Measurements from ENCODE around the gene RASGRP1.
A peak's percentile ranks its signal among the peaks of the same experiment; 100 is the strongest.

Gene RASGRP1

DNA sequence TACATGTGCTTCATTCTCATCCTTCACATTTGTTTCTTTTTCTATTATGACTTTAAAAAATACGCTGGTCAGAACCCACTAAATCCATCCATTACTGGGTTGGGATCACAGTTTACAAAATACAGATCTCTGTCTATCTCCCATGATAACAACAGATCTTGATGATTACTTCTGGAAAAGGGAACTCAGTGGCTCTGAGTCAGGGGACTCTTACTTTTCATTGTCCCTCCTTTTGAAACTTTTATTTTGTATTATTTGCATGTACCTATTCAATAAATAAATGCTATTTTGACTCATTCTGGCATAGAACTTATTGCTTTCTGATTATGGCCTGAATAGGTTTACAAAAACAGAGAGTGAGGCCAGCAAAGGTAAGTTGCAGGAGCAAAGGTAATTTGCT lies 11.6 kb upstream of the RASGRP1 start:
- DNase-seq (ENCODE audit: low read depth in 2 of 3, low spot score in 2 of 3) = no peak

DNA sequence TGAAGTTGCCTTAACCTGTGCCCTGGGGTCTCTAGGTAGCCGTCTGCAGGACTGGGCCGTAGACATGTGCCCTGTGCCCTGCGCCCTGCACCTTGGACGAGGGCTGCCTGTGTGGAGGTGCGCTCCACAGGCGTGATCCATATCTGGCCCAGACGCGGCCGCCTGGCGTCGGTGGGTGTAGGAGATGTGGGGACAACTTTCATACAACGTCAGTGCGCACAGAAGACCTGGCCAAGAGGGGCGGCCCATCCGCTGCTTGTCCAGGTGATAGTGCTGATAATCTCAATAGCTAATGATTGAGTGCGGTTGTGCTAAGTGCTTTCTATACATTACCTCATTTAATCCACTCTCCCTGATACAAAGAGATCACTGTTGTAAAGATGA lies 665 bp upstream of the RASGRP1 start:
- no peak for DNase-seq (ENCODE audit: low read depth in 2 of 3, low spot score in 2 of 3)

DNA sequence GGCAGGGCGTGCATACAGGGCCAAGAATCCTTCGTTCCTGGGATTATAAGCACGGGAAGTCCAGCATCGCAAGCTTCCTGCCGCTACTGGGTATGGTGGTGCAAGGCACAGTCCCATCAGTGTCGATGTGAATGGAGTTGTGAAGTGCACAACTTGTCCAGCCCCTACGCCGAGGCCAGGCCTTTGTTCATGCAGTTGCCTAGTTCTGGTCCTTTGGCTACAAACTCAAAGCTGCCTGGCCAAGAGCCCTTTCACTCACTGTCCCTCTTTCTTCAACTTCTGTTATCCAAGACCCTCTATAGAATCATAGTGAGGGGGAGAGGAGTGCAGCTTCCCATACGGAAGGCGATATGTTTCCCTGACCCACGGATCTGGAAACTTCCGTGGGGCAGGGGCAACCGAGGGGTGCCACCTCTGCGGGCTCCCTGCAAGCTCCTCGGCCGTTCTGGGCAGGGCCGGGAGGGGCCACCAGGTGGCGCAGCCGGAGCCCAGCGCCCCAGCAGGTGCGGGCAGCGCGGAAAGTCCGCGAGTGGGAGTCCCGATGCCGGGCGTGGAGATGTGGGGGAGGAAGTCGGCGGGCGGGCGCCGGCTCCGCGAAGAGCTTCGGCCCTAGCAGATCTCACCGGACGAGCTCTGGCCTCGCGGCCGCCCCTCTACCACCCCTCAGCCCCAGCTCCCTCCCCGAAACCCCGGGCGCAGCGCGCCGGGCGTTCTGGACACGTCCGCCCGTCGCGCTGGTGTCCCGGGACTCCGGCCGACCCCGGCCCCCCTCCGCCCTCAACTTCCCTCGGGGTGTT lies 693 bp downstream of the RASGRP1 start:
- peak; percentile 76 to 81 (median 79) for DNase-seq (ENCODE audit: low read depth in 2 of 3, low spot score in 2 of 3)

DNA sequence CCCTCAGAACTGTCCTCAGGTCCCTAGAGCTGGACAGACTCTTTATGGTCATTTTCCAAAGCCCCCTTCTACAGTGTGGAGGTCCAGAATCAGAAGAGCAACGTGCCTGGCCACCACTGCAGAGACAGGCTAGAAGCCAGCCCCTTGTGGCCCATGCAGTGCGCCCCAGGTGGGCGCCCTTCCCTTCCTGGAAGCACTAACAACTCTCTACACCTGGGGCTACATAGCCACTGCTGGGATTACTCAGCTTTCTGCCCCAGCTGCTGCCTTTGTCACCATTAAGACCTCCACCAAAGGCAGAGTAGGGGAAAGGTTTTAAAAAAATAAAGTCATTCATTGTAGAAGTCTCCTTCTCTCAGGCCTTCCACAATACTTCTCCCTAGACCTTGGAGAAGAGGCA lies 2.3 kb downstream of the RASGRP1 start:
- no peak for DNase-seq (ENCODE audit: low read depth in 2 of 3, low spot score in 2 of 3)

DNA sequence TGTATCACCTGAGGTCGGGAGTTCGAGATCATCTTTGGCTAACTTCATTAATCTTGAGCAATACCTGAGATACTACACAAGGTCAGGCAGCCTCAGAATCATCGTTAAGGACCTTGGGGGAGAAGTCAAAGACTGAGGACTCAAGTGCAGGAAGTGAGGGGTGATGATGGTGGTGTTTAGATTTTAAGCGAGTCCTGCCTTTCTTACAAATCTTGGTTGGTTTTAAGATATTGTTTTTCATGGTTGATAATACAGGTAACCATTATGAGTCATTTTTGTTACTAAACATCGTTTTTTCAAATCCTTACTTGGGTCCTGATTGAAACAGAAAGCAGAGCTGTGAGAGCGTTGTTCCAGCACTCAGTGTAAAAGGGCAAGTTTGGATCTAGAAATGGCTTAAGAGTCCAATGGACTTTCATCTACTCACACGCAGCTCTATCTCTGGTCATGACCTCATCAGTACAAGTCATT lies 4.1 kb downstream of the RASGRP1 start:
- DNase-seq (ENCODE audit: low read depth in 2 of 3, low spot score in 2 of 3) = no peak

- DNase-seq (ENCODE audit: low read depth in 2 of 3, low spot score in 2 of 3) = no peak
Observed at GRCh38 chr15:38559636-38560307, 4.8 kb downstream of the RASGRP1 start.

DNA sequence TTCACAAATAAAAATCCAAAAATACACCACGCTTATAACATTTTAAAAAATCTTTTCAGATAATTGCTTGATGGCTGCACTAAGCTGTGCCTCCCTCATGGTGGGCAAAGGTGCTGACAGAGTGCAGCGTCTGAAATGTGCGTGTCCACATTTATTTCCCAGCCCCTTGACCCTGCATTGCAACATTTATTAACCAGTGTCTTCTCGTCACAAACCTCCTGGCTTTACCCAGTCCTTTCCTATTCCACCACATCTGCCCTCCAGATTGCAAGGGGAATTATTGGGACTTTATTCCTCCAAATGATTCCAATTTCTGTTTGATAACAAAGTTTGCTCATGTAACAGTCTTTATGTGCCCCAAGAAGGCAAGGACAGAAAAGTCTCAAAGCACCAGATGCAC lies 5.5 kb downstream of the RASGRP1 start:
- no peak for DNase-seq (ENCODE audit: low read depth in 2 of 3, low spot score in 2 of 3)

GRCh38 chr15:38558372-38559059 lies 6.1 kb downstream of the RASGRP1 start:
- DNase-seq (ENCODE audit: low read depth in 2 of 3, low spot score in 2 of 3) = no peak

GRCh38 chr15:38557921-38558320 lies 6.7 kb downstream of the RASGRP1 start:
- no peak for DNase-seq (ENCODE audit: low read depth in 2 of 3, low spot score in 2 of 3)

GRCh38 chr15:38555686-38556334 lies 8.8 kb downstream of the RASGRP1 start:
- no peak for DNase-seq (ENCODE audit: low read depth in 2 of 3, low spot score in 2 of 3)

GRCh38 chr15:38554354-38554753 lies 10.3 kb downstream of the RASGRP1 start:
- no peak for DNase-seq (ENCODE audit: low read depth in 2 of 3, low spot score in 2 of 3)

DNA sequence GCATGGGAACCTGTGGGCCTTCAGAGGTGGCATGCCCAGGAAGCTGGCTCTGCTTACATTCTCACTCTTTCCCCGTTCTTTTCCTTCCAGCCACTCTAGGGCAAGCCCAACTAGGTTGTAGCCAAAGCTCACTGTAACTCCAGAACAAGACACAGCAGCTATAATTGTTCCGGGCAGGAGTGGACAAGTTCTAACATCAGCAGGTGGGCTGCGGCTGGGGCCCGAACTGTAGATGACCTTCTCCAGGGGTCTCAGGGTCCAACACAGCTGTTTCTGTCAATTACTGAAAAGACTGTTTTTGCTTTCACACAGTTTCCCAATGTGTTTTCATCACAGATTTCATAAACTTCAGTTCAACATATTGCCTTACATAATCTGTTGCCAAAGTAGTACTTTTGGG lies 11.5 kb downstream of the RASGRP1 start:
- DNase-seq (ENCODE audit: low read depth in 2 of 3, low spot score in 2 of 3) = no peak

- DNase-seq (ENCODE audit: low read depth in 2 of 3, low spot score in 2 of 3) = no peak
Observed at GRCh38 chr15:38551720-38552648, 12.6 kb downstream of the RASGRP1 start.

DNA sequence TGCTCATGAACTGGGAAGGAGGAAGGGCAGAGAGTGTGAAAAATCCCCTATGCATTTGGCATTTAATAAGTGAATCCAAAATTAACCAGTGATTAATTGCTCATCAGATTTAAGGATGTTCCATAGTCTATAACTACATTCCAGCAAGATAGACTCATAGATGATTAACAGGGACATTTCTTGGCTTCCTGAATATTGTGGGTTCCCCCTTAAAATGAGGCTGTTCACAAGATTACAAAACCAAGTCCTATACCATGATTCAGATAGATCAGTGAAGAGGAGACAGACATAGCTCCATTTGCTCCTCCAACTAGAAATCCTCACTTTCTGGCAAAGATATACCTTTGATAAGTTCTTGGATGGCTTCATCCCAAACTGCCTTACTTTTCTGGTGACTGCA lies 15.4 kb downstream of the RASGRP1 start:
- no peak for DNase-seq (ENCODE audit: low read depth in 2 of 3, low spot score in 2 of 3)

DNA sequence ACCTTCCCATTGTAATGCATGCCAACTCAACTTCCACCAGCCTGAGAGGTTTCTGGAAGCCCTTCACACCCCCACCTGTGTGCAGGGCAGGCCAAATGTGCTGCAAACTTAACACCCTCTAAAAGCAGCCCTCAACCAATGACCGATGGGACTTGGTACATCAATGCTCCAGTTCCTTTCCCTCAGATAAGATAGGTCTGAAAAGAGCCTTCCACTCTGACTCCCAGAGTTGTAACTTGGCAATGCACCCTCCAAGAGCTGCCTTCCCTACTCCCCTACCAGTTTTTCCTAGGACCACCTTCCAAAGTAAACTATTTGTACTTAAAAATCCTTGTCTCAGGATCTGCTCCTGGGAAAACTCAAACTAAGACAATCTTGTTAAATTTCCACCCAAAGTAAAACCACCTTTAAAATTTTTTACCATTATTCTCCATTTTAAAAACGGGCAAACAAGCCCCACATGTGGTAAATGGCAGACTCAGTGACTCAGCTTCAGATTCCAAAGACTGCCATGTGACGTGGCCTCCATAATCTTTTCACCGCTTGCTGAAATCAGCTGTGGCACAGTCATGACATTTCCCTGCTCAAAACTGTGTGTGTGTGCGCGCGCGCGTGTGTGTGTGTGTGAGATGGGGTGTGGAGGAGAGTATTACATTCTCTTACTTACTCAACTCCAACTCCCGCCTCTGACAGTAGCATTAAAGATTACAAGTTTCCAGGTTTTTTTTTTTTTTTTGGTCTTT lies 17.2 kb downstream of the RASGRP1 start:
- DNase-seq (ENCODE audit: low read depth in 2 of 3, low spot score in 2 of 3) = no peak

DNA sequence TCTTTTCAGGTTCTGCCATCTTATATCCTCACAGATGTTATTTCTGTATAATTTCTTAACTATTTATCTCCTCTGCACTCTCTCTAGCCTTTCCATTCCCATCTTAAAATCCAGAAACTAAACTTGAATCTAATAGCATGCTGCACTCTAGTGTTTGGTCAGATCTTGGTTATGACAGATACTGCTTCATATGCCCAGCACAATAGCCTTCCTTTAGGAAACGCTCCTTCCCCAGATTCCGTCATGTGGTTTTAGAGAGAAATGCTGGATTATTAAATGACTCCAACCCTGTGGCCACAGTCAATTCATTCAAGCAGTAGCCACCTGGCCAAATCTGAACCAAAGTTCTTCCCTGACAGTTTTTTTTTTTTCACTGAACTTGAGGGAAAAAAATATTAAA lies 19.4 kb downstream of the RASGRP1 start:
- no peak for DNase-seq (ENCODE audit: low read depth in 2 of 3, low spot score in 2 of 3)

- DNase-seq (ENCODE audit: low read depth in 2 of 3, low spot score in 2 of 3) = no peak
Observed at GRCh38 chr15:38541026-38541425, 23.6 kb downstream of the RASGRP1 start.

DNA sequence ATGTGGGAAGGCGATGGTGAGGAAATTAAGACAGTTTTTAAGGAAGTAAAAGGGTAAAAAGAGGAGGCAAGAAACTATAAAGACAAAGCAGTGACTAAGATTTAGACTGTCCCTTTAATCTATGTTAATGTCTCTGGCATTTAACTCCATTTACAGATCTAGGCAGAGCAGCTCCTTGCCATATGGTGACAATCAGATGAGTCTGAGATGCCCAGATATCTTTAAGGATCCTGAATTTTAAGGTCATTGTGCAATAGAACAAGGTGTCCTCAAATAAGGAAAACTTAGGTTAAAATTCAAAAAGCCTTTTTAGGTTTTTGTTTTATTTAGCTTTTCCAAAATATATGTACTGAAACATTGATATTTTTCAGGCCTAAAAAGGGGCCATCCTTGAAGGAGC lies 24.1 kb downstream of the RASGRP1 start:
- no peak for DNase-seq (ENCODE audit: low read depth in 2 of 3, low spot score in 2 of 3)

- DNase-seq (ENCODE audit: low read depth in 2 of 3, low spot score in 2 of 3) = no peak
Observed at GRCh38 chr15:38539008-38539343, 25.6 kb downstream of the RASGRP1 start.

Measured in activated CD8-positive, alpha-beta memory T cell treated with anti-CD3 and anti-CD28 coated beads for 48 hours (primary cell).